Ishikawa (cell line): ENCODE data around the gene EPHA6.

Experiments used
- CEBPB ChIP-seq: IDR thresholded peaks from 2 replicates; pipeline ENCODE4 v1.6.1; 2012
- CREB1 ChIP-seq: IDR thresholded peaks from 2 replicates; pipeline ENCODE4 v1.6.1; 2012; ENCODE audit warnings: low read depth
- EGR1 ChIP-seq: IDR thresholded peaks from 2 replicates; pipeline ENCODE4 v1.6.1; 2012
- EP300 ChIP-seq: IDR thresholded peaks from 2 replicates; pipeline ENCODE4 v1.6.1; 2012; ENCODE audit warnings: borderline replicate concordance
- FOXM1 ChIP-seq: IDR thresholded peaks from 2 replicates; pipeline ENCODE4 v1.6.1; 2012; ENCODE audit warnings: low read depth, borderline replicate concordance
- MAX ChIP-seq: IDR thresholded peaks from 2 replicates; pipeline ENCODE4 v1.6.1; 2012
- NFIC ChIP-seq: IDR thresholded peaks from 2 replicates; pipeline ENCODE4 v1.6.1; 2012
- RAD21 ChIP-seq: IDR thresholded peaks from 2 replicates; pipeline ENCODE4 v1.6.1; 2012; ENCODE audit warnings: low read depth
- REST ChIP-seq: IDR thresholded peaks from 2 replicates; pipeline ENCODE4 v1.6.1; 2012; ENCODE audit warnings: low read depth, mild to moderate bottlenecking
- TAF1 ChIP-seq: IDR thresholded peaks from 2 replicates; pipeline ENCODE4 v1.6.1; 2012; ENCODE audit warnings: low read depth, mild to moderate bottlenecking
- TCF12 ChIP-seq: IDR thresholded peaks from 2 replicates; pipeline ENCODE4 v1.6.1; 2012; ENCODE audit warnings: low read depth
- TEAD4 ChIP-seq: IDR thresholded peaks from 2 replicates; pipeline ENCODE4 v1.6.1; 2012
- YY1 ChIP-seq: IDR thresholded peaks from 2 replicates; pipeline ENCODE4 v1.6.1; 2012; ENCODE audit warnings: low read depth
- ZBTB7A ChIP-seq: IDR thresholded peaks from 2 replicates; pipeline ENCODE4 v1.6.1; 2012; ENCODE audit warnings: low read depth
- TF ChIP-seq, protein P1 (sequence below): IDR thresholded peaks from 2 replicates; pipeline ENCODE4 v1.6.1; 2012

EPHA6 gene

GRCh38 chr3:97684490-97684889, 870.1 kb downstream of the EPHA6 start:
- TF ChIP-seq MAX: no peak
- no peak for TF ChIP-seq FOXM1
- no peak for TF ChIP-seq EP300
- no peak for TF ChIP-seq EGR1
- no peak for TF ChIP-seq NFIC
- TF ChIP-seq RAD21: no peak
- no peak for TF ChIP-seq TAF1
- no peak for TF ChIP-seq CEBPB
- no peak for TF ChIP-seq TCF12
- TF ChIP-seq, protein P1, sequence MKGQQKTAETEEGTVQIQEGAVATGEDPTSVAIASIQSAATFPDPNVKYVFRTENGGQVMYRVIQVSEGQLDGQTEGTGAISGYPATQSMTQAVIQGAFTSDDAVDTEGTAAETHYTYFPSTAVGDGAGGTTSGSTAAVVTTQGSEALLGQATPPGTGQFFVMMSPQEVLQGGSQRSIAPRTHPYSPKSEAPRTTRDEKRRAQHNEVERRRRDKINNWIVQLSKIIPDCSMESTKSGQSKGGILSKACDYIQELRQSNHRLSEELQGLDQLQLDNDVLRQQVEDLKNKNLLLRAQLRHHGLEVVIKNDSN: no peak
- no peak for TF ChIP-seq TEAD4
- TF ChIP-seq ZBTB7A: no peak
- no peak for TF ChIP-seq YY1
- TF ChIP-seq REST: no peak

- TF ChIP-seq REST: no peak
Measured at GRCh38 chr3:97686258-97686657, 871.9 kb downstream of the EPHA6 start.

- TF ChIP-seq TAF1: no peak
- TF ChIP-seq TEAD4: peak; percentile 92
- no peak for TF ChIP-seq ZBTB7A
- TF ChIP-seq, protein P1: peak; percentile 70
- no peak for TF ChIP-seq FOXM1
- peak; percentile 71 for TF ChIP-seq MAX
- TF ChIP-seq CEBPB: no peak
- peak; percentile 49 for TF ChIP-seq NFIC
- TF ChIP-seq RAD21: 0 out of 2 replicates have a peak, but pooled peaks have one; percentile 6
- TF ChIP-seq EP300: peak; percentile 70; the same call in 1 of the 2 replicates
- peak; percentile 36; the same call in 1 of the 2 replicates for TF ChIP-seq TCF12
- TF ChIP-seq YY1: 0 out of 2 replicates have a peak, but pooled peaks have one; percentile 27
Measured at GRCh38 chr3:97687734-97688133, 873.3 kb downstream of the EPHA6 start.

- TF ChIP-seq REST (no peak), TAF1 (no peak), CEBPB (no peak), YY1 (no peak), EGR1 (no peak), EP300 (no peak), TCF12 (no peak), ZBTB7A (no peak), FOXM1 (no peak), CREB1 (no peak), NFIC (no peak), TEAD4 (no peak), RAD21 (no peak), MAX (no peak)
- TF ChIP-seq, protein P1: no peak
Measured at GRCh38 chr3:97689111-97689510, 874.7 kb downstream of the EPHA6 start.
